Testis (tissue), 3 donors: ENCODE data around the gene VPS26C. TPM values are rescaled to one million over a fixed set of nuclear protein-coding genes. Genes with fewer than 3 reads are reported as not detected.

ENCODE experiments used
- DNase-seq: peaks from one replicate; pipeline ENCODE4 v3.0.0-alpha.2; 2019
- H3K27ac ChIP-seq, 2 donors: fragments of 200-600 bp; sonication (generic); one replicate each; pipeline ENCODE4 v1.5.1; 2019
- H3K27me3 ChIP-seq: fragments of 200-600 bp; sonication (generic); one replicate; pipeline ENCODE4 v1.5.1; 2019
- H3K36me3 ChIP-seq: fragments of 200-600 bp; sonication (generic); one replicate; pipeline ENCODE4 v1.5.1; 2017; ENCODE audit warnings: low read depth; ENCODE audit errors: missing control alignments
- H3K4me1 ChIP-seq: fragments of 200-600 bp; sonication (generic); one replicate; pipeline ENCODE4 v1.5.1; 2019
- H3K4me3 ChIP-seq, 2 donors: fragments of 200-600 bp; sonication (generic); one replicate each; pipeline ENCODE4 v1.5.1; 2017 to 2019
- H3K9me3 ChIP-seq: fragments of 200-600 bp; sonication (generic); one replicate; pipeline ENCODE4 v1.5.1; 2017
- POLR2A ChIP-seq: fragments of 450-650 bp; IDR thresholded peaks from one replicate; pipeline ENCODE4 v1.6.1; 2017; ENCODE audit warnings: antibody characterized with exemption, mild to moderate bottlenecking, moderate library complexity
- WGBS, 2 donors: methylation state at CpG; one replicate each; pipeline ENCODE4 v1.1.5; 2018; 5-methylcytosine and 5-hydroxymethylcytosine counted together
- intact Hi-C: fragments of 100-400 bp; cut with DNase I; formaldehyde crosslinking; loops from one replicate; pipeline ENCODE4 v1.15.1; 2023; ENCODE audit warnings: low total_unique reads
- polyA plus RNA-seq: library from polyadenylated mRNA; stranded (reverse); fragments of 350-450 nt; fragmentation: Illumina TruSeq; extraction: RNeasy Lipid Tissue Mini Kit (QIAGEN cat#74804); gene quantifications from one replicate; pipeline ENCODE4 v1.2.3, GENCODE V29; 2014; ENCODE audit warnings: low read depth, low replicate concordance; ENCODE audit not compliant: insufficient read depth
- total RNA-seq, 2 donors: library from RNA; depleted of rRNA; stranded (reverse); fragments of >200 nt; gene quantifications; one replicate each; pipeline ENCODE4 v1.2.3, GENCODE V29; 2016
- TF ChIP-seq, protein P1 (sequence below), 3 experiments: fragments of 450-650 bp in 2 of 3; fragments of 200-600 bp in 1 of 3; sonication (generic) in 1 of 3; IDR thresholded peaks; one replicate each; pipeline ENCODE4 v1.5.1; 2016 to 2019; ENCODE audit warnings: antibody characterized with exemption in 3 of 3, mild to moderate bottlenecking in 2 of 3, moderate library complexity in 1 of 3

The VPS26C gene
- total and polyA plus RNA-seq, 3 donors from 2014 or later: 25.3 to 48.1 (median 46.5) TPM

DNA sequence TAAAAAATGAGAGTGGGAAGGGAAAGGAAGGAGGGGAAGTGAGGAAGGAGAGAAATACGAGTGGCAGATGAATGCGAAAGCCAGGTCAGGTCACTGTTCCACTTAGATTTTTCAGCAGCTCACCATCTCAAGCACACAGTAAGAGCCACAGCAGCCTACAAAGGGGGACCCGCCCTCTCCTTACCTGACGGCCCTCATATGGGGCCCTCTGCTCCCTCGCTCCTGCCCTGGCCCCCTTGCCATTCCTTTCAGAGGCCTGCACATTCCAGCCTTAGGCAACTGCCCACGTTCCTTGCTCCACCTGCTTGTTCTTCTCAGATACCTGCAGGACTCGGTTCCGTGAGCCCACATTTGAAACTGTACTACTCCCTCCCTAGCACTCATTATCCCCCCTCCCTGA lies 22.0 kb downstream of the VPS26C start:
- Histone ChIP-seq H3K27me3 (no peaks in the 10 kb centered on the region), H3K27ac (no peak overlapping the region), H3K4me3 (no peak overlapping the region), H3K9me3 (no peaks in the 10 kb centered on the region), H3K36me3 (no peaks in the 10 kb centered on the region), H3K4me1 (no peaks in the 10 kb centered on the region)
- 94 to 97% methylated on average over 8 of the region's 8 CpGs for WGBS, 2 donors
- intact Hi-C loops: no loop called here
- DNase-seq: no peak
- TF ChIP-seq POLR2A: no peak
- TF ChIP-seq, protein P1, sequence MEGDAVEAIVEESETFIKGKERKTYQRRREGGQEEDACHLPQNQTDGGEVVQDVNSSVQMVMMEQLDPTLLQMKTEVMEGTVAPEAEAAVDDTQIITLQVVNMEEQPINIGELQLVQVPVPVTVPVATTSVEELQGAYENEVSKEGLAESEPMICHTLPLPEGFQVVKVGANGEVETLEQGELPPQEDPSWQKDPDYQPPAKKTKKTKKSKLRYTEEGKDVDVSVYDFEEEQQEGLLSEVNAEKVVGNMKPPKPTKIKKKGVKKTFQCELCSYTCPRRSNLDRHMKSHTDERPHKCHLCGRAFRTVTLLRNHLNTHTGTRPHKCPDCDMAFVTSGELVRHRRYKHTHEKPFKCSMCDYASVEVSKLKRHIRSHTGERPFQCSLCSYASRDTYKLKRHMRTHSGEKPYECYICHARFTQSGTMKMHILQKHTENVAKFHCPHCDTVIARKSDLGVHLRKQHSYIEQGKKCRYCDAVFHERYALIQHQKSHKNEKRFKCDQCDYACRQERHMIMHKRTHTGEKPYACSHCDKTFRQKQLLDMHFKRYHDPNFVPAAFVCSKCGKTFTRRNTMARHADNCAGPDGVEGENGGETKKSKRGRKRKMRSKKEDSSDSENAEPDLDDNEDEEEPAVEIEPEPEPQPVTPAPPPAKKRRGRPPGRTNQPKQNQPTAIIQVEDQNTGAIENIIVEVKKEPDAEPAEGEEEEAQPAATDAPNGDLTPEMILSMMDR (IDR thresholded peaks at IDR 0.05): no peak

DNA sequence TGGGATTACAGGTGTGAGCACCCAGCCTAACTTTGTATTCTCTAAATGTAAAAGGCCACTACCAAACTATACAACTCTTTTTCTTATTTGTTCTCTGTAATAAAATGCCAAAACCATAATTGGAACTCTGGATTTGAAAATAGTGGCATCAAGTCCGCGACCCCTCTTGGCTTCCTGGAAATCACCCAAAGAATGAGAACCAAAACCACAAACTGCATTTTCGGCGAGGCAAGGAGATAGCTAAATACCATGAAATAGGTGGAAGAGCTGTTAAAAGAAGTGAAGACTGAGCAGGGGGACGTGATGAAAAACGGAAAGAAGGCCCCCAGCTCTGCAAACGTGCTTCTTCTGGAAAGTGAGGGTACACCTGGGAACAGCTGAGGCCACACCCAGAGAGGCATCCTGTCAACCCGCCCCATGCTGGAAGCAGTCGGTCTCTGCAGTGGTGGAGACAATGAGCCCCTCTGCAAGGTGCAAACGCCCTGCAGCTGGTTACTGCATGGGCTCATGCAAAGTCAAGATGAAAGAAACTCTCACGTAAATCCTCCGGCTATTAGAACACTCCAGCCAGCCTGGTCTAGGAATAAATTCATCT lies 22.5 kb downstream of the VPS26C start:
- H3K27me3 ChIP-seq: no peaks in the 10 kb centered on the region
- TF ChIP-seq, protein P1 (IDR thresholded peaks at IDR 0.05): no peak
- no peak for TF ChIP-seq POLR2A
- H3K36me3 ChIP-seq: no peaks in the 10 kb centered on the region
- H3K27ac ChIP-seq: no peak overlapping the region
- no peaks in the 10 kb centered on the region for H3K9me3 ChIP-seq
- 84 to 93% methylated on average over 12 of the region's 12 CpGs for WGBS, 2 donors
- DNase-seq: no peak
- no peak overlapping the region for H3K4me3 ChIP-seq
- intact Hi-C loops: no loop called here
- H3K4me1 ChIP-seq: no peaks in the 10 kb centered on the region

DNA sequence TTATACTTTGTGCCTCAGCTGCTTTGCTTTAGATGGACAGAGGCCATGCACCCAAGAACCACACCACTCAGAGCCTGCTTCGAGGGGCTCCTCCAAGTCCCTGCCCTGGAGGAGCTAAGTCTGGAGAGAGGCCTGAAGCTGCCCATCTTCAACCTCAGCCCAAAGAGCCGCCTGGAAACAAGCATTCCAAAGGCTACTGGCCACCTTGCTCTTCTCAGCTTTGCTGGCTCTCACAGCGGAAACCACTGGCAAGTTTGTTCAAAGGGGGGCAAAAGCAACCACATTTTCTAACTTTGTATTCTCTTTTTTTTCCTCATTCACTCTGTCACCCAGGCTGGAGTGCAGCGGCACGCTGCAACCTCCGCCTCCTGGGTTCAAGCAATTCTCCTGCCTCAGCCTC lies 23.2 kb downstream of the VPS26C start:
- Histone ChIP-seq H3K4me3 (no peak overlapping the region), H3K9me3 (no peaks in the 10 kb centered on the region), H3K27me3 (no peaks in the 10 kb centered on the region), H3K4me1 (no peaks in the 10 kb centered on the region), H3K36me3 (no peaks in the 10 kb centered on the region), H3K27ac (no peak overlapping the region)
- TF ChIP-seq, protein P1 (IDR thresholded peaks at IDR 0.05): no peak
- intact Hi-C loops: no loop called here
- DNase-seq: no peak
- 96 to 97% methylated on average over 6 of the region's 6 CpGs for WGBS, 2 donors

DNA sequence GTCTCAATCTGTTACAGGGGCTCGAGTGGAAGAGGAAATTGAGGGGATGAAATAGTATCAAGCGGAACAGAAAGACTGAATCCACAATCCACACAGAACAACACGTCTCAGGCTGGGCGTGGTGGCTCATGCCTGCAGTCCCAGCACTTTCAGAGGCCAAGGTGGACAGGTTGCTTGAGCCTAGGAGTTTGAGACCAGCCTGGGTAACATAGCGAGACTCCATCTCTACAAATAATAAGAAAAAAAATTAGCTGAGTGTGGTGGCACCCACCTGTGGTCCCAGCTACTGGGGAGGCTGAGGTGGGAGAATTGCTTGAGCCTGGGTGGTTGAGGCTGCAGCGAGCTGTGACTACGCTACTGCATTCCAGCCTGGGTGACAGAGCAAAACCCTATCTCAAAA lies 25.7 kb downstream of the VPS26C start:
- Histone ChIP-seq H3K4me3 (no peak overlapping the region), H3K27me3 (no peaks in the 10 kb centered on the region), H3K27ac (no peak overlapping the region), H3K9me3 (no peaks in the 10 kb centered on the region), H3K36me3 (no peaks in the 10 kb centered on the region), H3K4me1 (peaks cover 5% of the 10 kb centered on the region)
- intact Hi-C loops: no loop called here
- 79 to 86% methylated on average over 7 of the region's 7 CpGs for WGBS, 2 donors
- DNase-seq: no peak
- no peak for TF ChIP-seq POLR2A
- TF ChIP-seq, protein P1 (IDR thresholded peaks at IDR 0.05): no peak

DNA sequence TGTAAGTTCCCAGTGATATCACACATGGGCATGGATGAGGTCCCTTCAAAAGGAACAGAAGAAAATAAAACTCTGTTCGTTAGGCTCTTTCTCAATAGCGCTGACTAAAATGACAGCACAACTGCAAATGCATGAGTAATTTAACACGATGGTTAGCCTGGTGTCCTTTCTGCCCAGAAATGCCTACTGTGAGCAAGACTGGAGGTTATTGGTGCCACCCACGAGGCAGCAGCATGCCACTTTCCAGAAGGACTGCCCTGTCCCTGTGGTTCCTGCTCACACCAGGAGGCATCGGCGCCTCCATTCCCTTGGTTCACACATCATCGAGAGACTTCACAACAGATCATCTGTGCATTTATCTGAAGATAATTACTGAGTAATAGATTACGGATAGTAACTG lies 26.2 kb downstream of the VPS26C start:
- Histone ChIP-seq H3K36me3 (no peaks in the 10 kb centered on the region), H3K4me3 (no peak overlapping the region), H3K4me1 (peaks cover 5% of the 10 kb centered on the region), H3K9me3 (no peaks in the 10 kb centered on the region), H3K27ac (no peak overlapping the region), H3K27me3 (no peaks in the 10 kb centered on the region)
- no peak for DNase-seq
- no peak for TF ChIP-seq POLR2A
- TF ChIP-seq, protein P1 (IDR thresholded peaks at IDR 0.05): no peak
- 93 to 95% methylated on average over 8 of the region's 8 CpGs for WGBS, 2 donors
- intact Hi-C loops: no loop called here
